Keratinocyte (primary cell): ENCODE data around the gene POLR2L. TPM values are rescaled to one million over a fixed set of nuclear protein-coding genes. Genes with fewer than 3 reads are reported as not detected.

Experiments used
- DNase-seq: peaks from one replicate; pipeline ENCODE4 v3.0.0-alpha.2; 2011; ENCODE audit warnings: low read depth, missing footprints, low spot score
- FAIRE-seq: peaks from 2 replicates; lab custom pipeline; 2011; peaks lifted over from hg19 to GRCh38; lab: Jason Lieb, UNC
- H2AFZ ChIP-seq: 2 replicates; pipeline ENCODE4 v1.6.0; 2012; ENCODE audit warnings: low read length, control low read depth, inconsistent platforms; ENCODE audit not compliant: control insufficient read depth
- H3K27ac ChIP-seq: 2 replicates; pipeline ENCODE4 v1.5.1; 2011; ENCODE audit warnings: low read length; ENCODE audit not compliant: control insufficient read depth, insufficient read depth
- H3K27me3 ChIP-seq: 3 replicates; pipeline ENCODE4 v1.6.0; 2011; ENCODE audit warnings: low read length; ENCODE audit not compliant: control insufficient read depth, insufficient read depth; ENCODE audit errors: extremely low read depth
- H3K36me3 ChIP-seq, 2 experiments: 2 replicates in 1 of 2; 3 replicates in 1 of 2; pipeline ENCODE4 v1.5.1; 2011; ENCODE audit warnings: low read length in 2 of 2, mild to moderate bottlenecking in 1 of 2; ENCODE audit not compliant: control insufficient read depth in 2 of 2, insufficient read depth in 2 of 2; ENCODE audit errors: extremely low read depth in 1 of 2
- H3K4me1 ChIP-seq: 3 replicates; pipeline ENCODE4 v1.5.1; 2011; ENCODE audit warnings: low read length; ENCODE audit not compliant: control insufficient read depth, insufficient read depth; ENCODE audit errors: extremely low read depth
- H3K4me2 ChIP-seq: 3 replicates; pipeline ENCODE4 v1.6.0; 2011; ENCODE audit warnings: low read depth, low read length; ENCODE audit not compliant: control insufficient read depth, insufficient read depth; ENCODE audit errors: extremely low read depth
- H3K4me3 ChIP-seq, 3 experiments: fragments of 200-600 bp in 1 of 3; sonication (generic) in 1 of 3; 2 replicates in 2 of 3; 3 replicates in 1 of 3; pipeline ENCODE4 v1.5.1; 2011 to 2016; ENCODE audit warnings: low read length in 3 of 3, mild to moderate bottlenecking in 3 of 3, control low read depth in 2 of 3, inconsistent platforms in 1 of 3, low read depth in 1 of 3, mixed read lengths in 1 of 3, mixed run types in 1 of 3, moderate library complexity in 1 of 3; ENCODE audit not compliant: control insufficient read depth in 2 of 3, insufficient read depth in 2 of 3; ENCODE audit errors: extremely low read depth in 1 of 3
- H3K79me2 ChIP-seq: 2 replicates; pipeline ENCODE4 v1.6.0; 2012; ENCODE audit warnings: low read length; ENCODE audit not compliant: control insufficient read depth, insufficient read depth
- H3K9ac ChIP-seq: 3 replicates; pipeline ENCODE4 v1.6.0; 2011; ENCODE audit warnings: low read length; ENCODE audit not compliant: control insufficient read depth, insufficient read depth; ENCODE audit errors: extremely low read depth
- H3K9me1 ChIP-seq: 3 replicates; pipeline ENCODE4 v1.6.0; 2011; ENCODE audit warnings: low read length; ENCODE audit not compliant: control insufficient read depth, insufficient read depth; ENCODE audit errors: extremely low read depth
- H3K9me3 ChIP-seq: 2 replicates; pipeline ENCODE4 v1.5.1; 2012; ENCODE audit warnings: low read depth, low read length; ENCODE audit not compliant: control insufficient read depth
- H4K20me1 ChIP-seq: 3 replicates; pipeline ENCODE4 v1.6.0; 2011; ENCODE audit warnings: low read length; ENCODE audit not compliant: control insufficient read depth, insufficient read depth; ENCODE audit errors: extremely low read depth
- EZH2 ChIP-seq: IDR thresholded peaks from one replicate; pipeline ENCODE4 v1.6.1; 2012; ENCODE audit warnings: inconsistent platforms, mild to moderate bottlenecking, low read length, moderate library complexity
- dilution Hi-C: fragments of 300-500 bp; cut with MboI; formaldehyde crosslinking; loops from one replicate; pipeline ENCODE4 v1.7.0; 2020; ENCODE audit warnings: low sequenced_read_pairs; ENCODE audit not compliant: extremely low pct_ligation_motif_present
- polyA plus RNA-seq, 5 experiments: library from polyadenylated mRNA; depleted of rRNA in 3 of 5; stranded (reverse) in 3 of 5; stranded (forward) in 1 of 5; unstranded in 1 of 5; fragments of >200 nt; gene quantifications; 1 replicate in 1 of 5; 2 replicates in 3 of 5; 3 replicates in 1 of 5; pipeline versions ENCODE4 v1.2.1 to v1.2.3, GENCODE V29; 2011 to 2012; ENCODE audit warnings: missing spikeins in 2 of 5, low read depth in 1 of 5, low replicate concordance in 1 of 5
- TF ChIP-seq, protein P1 (sequence below), 3 experiments: IDR thresholded peaks in 1 of 3; conservative IDR thresholded peaks in 1 of 3; optimal IDR thresholded peaks in 1 of 3; 2 replicates in 2 of 3; 3 replicates in 1 of 3; pipeline versions ENCODE3 to v1.5.1; 2011; ENCODE audit warnings: low read length in 3 of 3, mild to moderate bottlenecking in 3 of 3, moderate library complexity in 2 of 3, control low read depth in 1 of 3, inconsistent platforms in 1 of 3; ENCODE audit not compliant: insufficient read depth in 2 of 3; ENCODE audit errors: extremely low read depth in 1 of 3

Gene POLR2L
- polyA plus RNA-seq, 1 donor (not counting 4 experiments of a cell fraction or from before 2014, with no cell fraction given), result 145 TPM

- Histone ChIP-seq H3K9ac (no peak overlapping the region), H2AFZ (no peak overlapping the region), H3K27ac (no peak overlapping the region), H3K79me2 (no peaks in the 10 kb centered on the region), H3K36me3 (no peaks in the 10 kb centered on the region), H3K9me1 (no peaks in the 10 kb centered on the region), H4K20me1 (no peaks in the 10 kb centered on the region), H3K4me2 (no peak overlapping the region), H3K4me3 (no peak overlapping the region), H3K27me3 (peaks cover 2% of the 10 kb centered on the region), H3K4me1 (no peaks in the 10 kb centered on the region), H3K9me3 (no peaks in the 10 kb centered on the region)
- TF ChIP-seq, protein P1, sequence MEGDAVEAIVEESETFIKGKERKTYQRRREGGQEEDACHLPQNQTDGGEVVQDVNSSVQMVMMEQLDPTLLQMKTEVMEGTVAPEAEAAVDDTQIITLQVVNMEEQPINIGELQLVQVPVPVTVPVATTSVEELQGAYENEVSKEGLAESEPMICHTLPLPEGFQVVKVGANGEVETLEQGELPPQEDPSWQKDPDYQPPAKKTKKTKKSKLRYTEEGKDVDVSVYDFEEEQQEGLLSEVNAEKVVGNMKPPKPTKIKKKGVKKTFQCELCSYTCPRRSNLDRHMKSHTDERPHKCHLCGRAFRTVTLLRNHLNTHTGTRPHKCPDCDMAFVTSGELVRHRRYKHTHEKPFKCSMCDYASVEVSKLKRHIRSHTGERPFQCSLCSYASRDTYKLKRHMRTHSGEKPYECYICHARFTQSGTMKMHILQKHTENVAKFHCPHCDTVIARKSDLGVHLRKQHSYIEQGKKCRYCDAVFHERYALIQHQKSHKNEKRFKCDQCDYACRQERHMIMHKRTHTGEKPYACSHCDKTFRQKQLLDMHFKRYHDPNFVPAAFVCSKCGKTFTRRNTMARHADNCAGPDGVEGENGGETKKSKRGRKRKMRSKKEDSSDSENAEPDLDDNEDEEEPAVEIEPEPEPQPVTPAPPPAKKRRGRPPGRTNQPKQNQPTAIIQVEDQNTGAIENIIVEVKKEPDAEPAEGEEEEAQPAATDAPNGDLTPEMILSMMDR (optimal IDR thresholded peaks at IDR 0.05 in 1 of 3, IDR thresholded peaks at IDR 0.05 in 1 of 3, conservative IDR thresholded peaks at IDR 0.05 in 1 of 3; ENCODE audit: extremely low read depth in 1 of 3, insufficient read depth in 2 of 3, low read length in 3 of 3), result no peak
- no peak for TF ChIP-seq EZH2
- dilution Hi-C loops, result no loop called here
- no peak for FAIRE-seq
- DNase-seq, result no peak
Measured at GRCh38 chr11:872799-873198, 30.5 kb upstream of the POLR2L start.

DNA sequence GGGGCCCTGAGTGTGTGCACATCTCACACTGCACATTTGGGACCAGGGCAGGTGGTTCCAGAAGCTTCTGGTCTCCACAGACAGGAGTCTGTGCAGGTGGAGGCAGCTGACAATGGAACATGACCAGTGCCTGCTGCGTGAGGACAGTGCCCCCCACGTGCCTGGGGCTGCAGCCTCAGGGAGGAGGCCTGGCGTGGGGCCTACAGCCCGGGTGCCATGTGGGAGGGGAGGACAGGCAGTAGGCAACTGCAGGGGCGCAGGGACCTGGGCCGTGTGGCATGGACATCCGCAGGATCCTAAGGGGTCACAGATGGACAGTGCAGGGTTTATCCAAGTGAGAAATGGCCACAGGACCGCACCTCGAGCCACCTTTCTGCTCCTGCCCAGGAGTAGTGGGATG is 29.1 kb upstream of the POLR2L start:
- H2AFZ ChIP-seq, result no peak overlapping the region
- no peaks in the 10 kb centered on the region for H3K4me1 ChIP-seq
- H3K27me3 ChIP-seq, result peaks cover 2% of the 10 kb centered on the region
- no peaks in the 10 kb centered on the region for H3K9me3 ChIP-seq
- H3K4me3 ChIP-seq, result no peak overlapping the region
- TF ChIP-seq, protein P1 (optimal IDR thresholded peaks at IDR 0.05 in 1 of 3, IDR thresholded peaks at IDR 0.05 in 1 of 3, conservative IDR thresholded peaks at IDR 0.05 in 1 of 3; ENCODE audit: extremely low read depth in 1 of 3, insufficient read depth in 2 of 3, low read length in 3 of 3), result no peak
- TF ChIP-seq EZH2, result no peak
- H4K20me1 ChIP-seq, result peaks cover 2% of the 10 kb centered on the region
- no peak overlapping the region for H3K9ac ChIP-seq
- no peak for FAIRE-seq
- H3K4me2 ChIP-seq, result no peak overlapping the region
- no peak overlapping the region for H3K27ac ChIP-seq
- no peaks in the 10 kb centered on the region for H3K9me1 ChIP-seq
- dilution Hi-C loops, result no loop called here
- peaks cover 0 to 4% of the 10 kb centered on the region in 2 experiments for H3K36me3 ChIP-seq
- H3K79me2 ChIP-seq, result no peaks in the 10 kb centered on the region
- DNase-seq, result no peak
